ENCODE measurements around the gene ALKBH6. TPM values are rescaled to one million over a fixed set of nuclear protein-coding genes. Genes with fewer than 3 reads are reported as not detected.

ALKBH6 gene
- total RNA-seq, 3 donors from 2014 or later (not counting 1 experiment from before 2014, with no cell fraction given) = 39.0 to 57.3 (median 48.1) TPM

DNA sequence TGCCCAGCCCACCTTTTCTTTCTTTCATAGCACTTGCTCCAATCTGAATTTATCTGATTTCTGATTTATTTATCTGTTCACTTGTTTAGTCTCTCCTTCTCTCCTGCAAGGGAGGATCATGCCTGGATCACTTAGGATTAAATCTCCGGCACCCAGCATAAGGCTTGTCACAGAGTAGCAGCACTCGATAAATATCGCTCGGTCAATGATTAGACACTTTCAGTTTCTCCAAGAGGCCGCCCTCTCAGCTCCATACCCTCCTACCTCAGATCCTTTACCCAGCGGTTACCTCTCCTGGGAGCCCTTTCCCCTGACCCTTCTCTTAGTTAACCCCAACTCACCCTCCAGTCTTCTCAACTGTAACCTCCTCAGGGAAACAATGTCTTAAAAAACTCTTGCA lies 17.3 kb upstream of the ALKBH6 start:
- H3K27ac Mint-ChIP-seq = no peak overlapping the region
- no peak overlapping the region for H3K4me3 Mint-ChIP-seq
- no peaks in the 10 kb centered on the region for H3K36me3 Mint-ChIP-seq
- H3K27me3 Mint-ChIP-seq (ENCODE audit: low read depth in 2 of 2) = no peaks in the 10 kb centered on the region
- no peaks in the 10 kb centered on the region for H3K36me3 ChIP-seq (ENCODE audit: control insufficient read depth, insufficient read depth, low read length)
- no peak overlapping the region for H3K4me3 ChIP-seq (ENCODE audit: low read length)
- H3K27ac ChIP-seq (ENCODE audit: low read length) = no peak overlapping the region
- WGBS (ENCODE audit: insufficient coverage) = 97% methylated on average over 6 of the region's 6 CpGs
- H3K27me3 ChIP-seq (ENCODE audit: control insufficient read depth, insufficient read depth, low read length) = no peaks in the 10 kb centered on the region
- DNase-seq (no peak), ATAC-seq (no peak)
- H3K9me3 Mint-ChIP-seq = no peaks in the 10 kb centered on the region
- TF ChIP-seq, protein P1, sequence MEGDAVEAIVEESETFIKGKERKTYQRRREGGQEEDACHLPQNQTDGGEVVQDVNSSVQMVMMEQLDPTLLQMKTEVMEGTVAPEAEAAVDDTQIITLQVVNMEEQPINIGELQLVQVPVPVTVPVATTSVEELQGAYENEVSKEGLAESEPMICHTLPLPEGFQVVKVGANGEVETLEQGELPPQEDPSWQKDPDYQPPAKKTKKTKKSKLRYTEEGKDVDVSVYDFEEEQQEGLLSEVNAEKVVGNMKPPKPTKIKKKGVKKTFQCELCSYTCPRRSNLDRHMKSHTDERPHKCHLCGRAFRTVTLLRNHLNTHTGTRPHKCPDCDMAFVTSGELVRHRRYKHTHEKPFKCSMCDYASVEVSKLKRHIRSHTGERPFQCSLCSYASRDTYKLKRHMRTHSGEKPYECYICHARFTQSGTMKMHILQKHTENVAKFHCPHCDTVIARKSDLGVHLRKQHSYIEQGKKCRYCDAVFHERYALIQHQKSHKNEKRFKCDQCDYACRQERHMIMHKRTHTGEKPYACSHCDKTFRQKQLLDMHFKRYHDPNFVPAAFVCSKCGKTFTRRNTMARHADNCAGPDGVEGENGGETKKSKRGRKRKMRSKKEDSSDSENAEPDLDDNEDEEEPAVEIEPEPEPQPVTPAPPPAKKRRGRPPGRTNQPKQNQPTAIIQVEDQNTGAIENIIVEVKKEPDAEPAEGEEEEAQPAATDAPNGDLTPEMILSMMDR (IDR thresholded peaks at IDR 0.05) = no peak
- intact Hi-C loops (cut with micrococcal nuclease) = no loop called here
- H3K4me1 ChIP-seq (ENCODE audit: control insufficient read depth, insufficient read depth, low read length) = peaks cover 12% of the 10 kb centered on the region
- H3K4me1 Mint-ChIP-seq = peaks cover 0 to 29% of the 10 kb centered on the region in 2 donors
- H3K9me3 ChIP-seq (ENCODE audit: control insufficient read depth, insufficient read depth, low read length) = no peaks in the 10 kb centered on the region

- H3K36me3 Mint-ChIP-seq = no peaks in the 10 kb centered on the region
- H3K27me3 ChIP-seq (ENCODE audit: control insufficient read depth, insufficient read depth, low read length) = no peaks in the 10 kb centered on the region
- ATAC-seq (no peak), DNase-seq (no peak)
- H3K27me3 Mint-ChIP-seq (ENCODE audit: low read depth in 2 of 2) = no peaks in the 10 kb centered on the region
- no peaks in the 10 kb centered on the region for H3K36me3 ChIP-seq (ENCODE audit: control insufficient read depth, insufficient read depth, low read length)
- no peak overlapping the region for H3K27ac ChIP-seq (ENCODE audit: low read length)
- no peak overlapping the region for H3K4me3 Mint-ChIP-seq
- TF ChIP-seq, protein P1 (IDR thresholded peaks at IDR 0.05) = no peak
- intact Hi-C loops (cut with micrococcal nuclease) = no loop called here
- H3K4me1 ChIP-seq (ENCODE audit: control insufficient read depth, insufficient read depth, low read length) = peaks cover 11% of the 10 kb centered on the region
- no peaks in the 10 kb centered on the region for H3K9me3 Mint-ChIP-seq
- H3K27ac Mint-ChIP-seq = no peak overlapping the region
- H3K4me1 Mint-ChIP-seq = peaks cover 0 to 24% of the 10 kb centered on the region in 2 donors
- no peaks in the 10 kb centered on the region for H3K9me3 ChIP-seq (ENCODE audit: control insufficient read depth, insufficient read depth, low read length)
- H3K4me3 ChIP-seq (ENCODE audit: low read length) = no peak overlapping the region
- 94% methylated on average over 8 of the region's 8 CpGs for WGBS (ENCODE audit: insufficient coverage)
These were observed 16.5 kb upstream of the ALKBH6 start for GRCh38 chr19:36030264-36031148.

GRCh38 chr19:36028313-36029041 lies 14.5 kb upstream of the ALKBH6 start:
- Histone ChIP-seq H3K4me3 (ENCODE audit: low read length) (no peak overlapping the region), H3K36me3 (ENCODE audit: control insufficient read depth, insufficient read depth, low read length) (peaks cover 5% of the 10 kb centered on the region), H3K27ac (ENCODE audit: low read length) (no peak overlapping the region), H3K27me3 (ENCODE audit: control insufficient read depth, insufficient read depth, low read length) (no peaks in the 10 kb centered on the region), H3K4me1 (ENCODE audit: control insufficient read depth, insufficient read depth, low read length) (peaks cover 11% of the 10 kb centered on the region), H3K9me3 (ENCODE audit: control insufficient read depth, insufficient read depth, low read length) (no peaks in the 10 kb centered on the region)
- no peak for ATAC-seq
- TF ChIP-seq, protein P1 (IDR thresholded peaks at IDR 0.05) = no peak
- DNase-seq = no peak
- Mint-ChIP-seq H3K27ac (no peak overlapping the region), H3K4me3 (no peak overlapping the region), H3K36me3 (no peaks in the 10 kb centered on the region), H3K4me1 (peaks cover 0 to 10% of the 10 kb centered on the region in 2 donors), H3K27me3 (ENCODE audit: low read depth in 2 of 2) (no peaks in the 10 kb centered on the region), H3K9me3 (no peaks in the 10 kb centered on the region)
- WGBS (ENCODE audit: insufficient coverage) = 91% methylated on average over 8 of the region's 10 CpGs
- intact Hi-C loops (cut with micrococcal nuclease) = no loop called here

All from natural killer cell (primary cell).